BJ (cell line): ENCODE results near the gene HSFX3. TPM values are rescaled to one million over a fixed set of nuclear protein-coding genes. Genes with fewer than 3 reads are reported as not detected.
"Not testable (repeated sequence)": the region's sequence is repeated elsewhere in the genome, so short reads cannot be mapped to it uniquely, and the experiment has no call there.

Source experiments
- CTCF ChIA-PET: fragments of 350-600 bp; formaldehyde crosslinking; extraction: SDS; loops from one replicate; lab custom pipeline; 2021; ENCODE audit warnings: antibody characterized with exemption, inconsistent platforms; lab: Yijun Ruan, JAX
- POLR2A ChIA-PET: fragments of 300-600 bp; sonication (Branson Sonifier 250); formaldehyde crosslinking; extraction: SDS; loops from one replicate; lab custom pipeline; 2021; ENCODE audit warnings: antibody characterized with exemption; lab: Charles Lee
- DNase-seq: peaks from one replicate; pipeline ENCODE4 v3.0.0-alpha.2; 2011; ENCODE audit warnings: low read depth
- H3K27me3 ChIP-seq: 2 replicates; pipeline ENCODE4 v1.6.0; 2011; ENCODE audit warnings: low read length; ENCODE audit not compliant: control insufficient read depth, insufficient read depth
- H3K36me3 ChIP-seq: 2 replicates; pipeline ENCODE4 v1.5.1; 2011; ENCODE audit warnings: low read length; ENCODE audit not compliant: control insufficient read depth, insufficient read depth
- H3K4me3 ChIP-seq: 2 replicates; pipeline ENCODE4 v1.5.1; 2011; ENCODE audit warnings: low read depth, mild to moderate bottlenecking, control low read depth, low read length
- CTCF ChIP-seq: IDR thresholded peaks from 2 replicates; pipeline ENCODE4 v1.5.1; 2011; ENCODE audit warnings: low read depth, mild to moderate bottlenecking, control low read depth, inconsistent platforms, low read length, moderate library complexity; ENCODE audit not compliant: insufficient read depth
- polyA plus RNA-seq: library from polyadenylated mRNA; depleted of rRNA; stranded (reverse); fragments of >200 nt; gene quantifications from 2 replicates; pipeline ENCODE4 v1.2.3, GENCODE V29; 2011

The HSFX3 gene
- polyA plus RNA-seq, 1 experiment = not detected

- POLR2A ChIA-PET = no interaction called here
- CTCF ChIA-PET = interaction anchor here (2.0 kb wide), 1 partner anchor 11 kb away, joined by 10 read pairs; no protein-coding TSS in a partner anchor
- no peak for DNase-seq
- TF ChIP-seq CTCF = no peak
- Histone ChIP-seq H3K4me3 (no peak overlapping the region), H3K27me3 (peaks cover 3% of the 10 kb centered on the region; the same call in 1 of the 2 replicates), H3K36me3 (no peaks in the 10 kb centered on the region)
Observed at GRCh38 chrX:149522916-149523315, 26.8 kb downstream of the HSFX3 start.

GRCh38 chrX:149521438-149521837 lies 28.3 kb downstream of the HSFX3 start:
- no peak overlapping the region for H3K4me3 ChIP-seq
- ChIA-PET POLR2A (no interaction called here), CTCF (interaction anchor here (2.0 kb wide), 1 partner anchor 9 kb away, joined by 10 read pairs; no protein-coding TSS in a partner anchor)
- H3K27me3 ChIP-seq = peaks cover 3% of the 10 kb centered on the region; the same call in 1 of the 2 replicates
- DNase-seq = no peak
- H3K36me3 ChIP-seq = no peaks in the 10 kb centered on the region
- TF ChIP-seq CTCF = no peak

GRCh38 chrX:149520636-149521277 lies 29.0 kb downstream of the HSFX3 start:
- CTCF ChIA-PET = interaction anchor here (2.0 kb wide), 1 partner anchor 9 kb away, joined by 10 read pairs; no protein-coding TSS in a partner anchor
- H3K27me3 ChIP-seq, H3K4me3 ChIP-seq, DNase-seq, H3K36me3 ChIP-seq, POLR2A ChIA-PET: not testable (repeated sequence)

- CTCF ChIA-PET = interaction anchor here (1.1 kb wide), 1 partner anchor 11 kb away, joined by 3 read pairs; no protein-coding TSS in a partner anchor
- POLR2A ChIA-PET = no interaction called here
Observed at GRCh38 chrX:149518236-149518635, 31.5 kb downstream of the HSFX3 start.

GRCh38 chrX:149517308-149517707 lies 32.4 kb downstream of the HSFX3 start:
- TF ChIP-seq CTCF = no peak
- CTCF ChIA-PET = no interaction called here
- POLR2A ChIA-PET = no interaction called here

More at GRCh38 chrX:149518236-149518635, 31.5 kb downstream of the HSFX3 start:
- Histone ChIP-seq H3K36me3 (no peaks in the 10 kb centered on the region), H3K27me3 (peaks cover 3% of the 10 kb centered on the region; the same call in 1 of the 2 replicates), H3K4me3 (no peak overlapping the region)
- DNase-seq = no peak
- TF ChIP-seq CTCF = no peak

More at GRCh38 chrX:149517308-149517707, 32.4 kb downstream of the HSFX3 start:
- DNase-seq = no peak
- peaks cover 3% of the 10 kb centered on the region; the same call in 1 of the 2 replicates for H3K27me3 ChIP-seq
- no peak overlapping the region for H3K4me3 ChIP-seq
- no peaks in the 10 kb centered on the region for H3K36me3 ChIP-seq
